Fibroblast of pulmonary artery (primary cell): Measurements from ENCODE around the gene SPATS2L.

Experiments used
- DNase-seq: peaks from one replicate; pipeline ENCODE4 v3.0.0-alpha.2; 2010; ENCODE audit warnings: low read depth
- H3K4me3 ChIP-seq: replicated peaks from 2 replicates; pipeline ENCODE4 v1.5.1; 2011; ENCODE audit warnings: low read depth, mild to moderate bottlenecking, control low read depth, low read length, moderate library complexity
- CTCF ChIP-seq: IDR thresholded peaks from 2 replicates; pipeline ENCODE4 v1.5.1; 2011; ENCODE audit warnings: mild to moderate bottlenecking, control low read depth, low read length, inconsistent platforms; ENCODE audit errors: missing control alignments

The SPATS2L gene

DNA sequence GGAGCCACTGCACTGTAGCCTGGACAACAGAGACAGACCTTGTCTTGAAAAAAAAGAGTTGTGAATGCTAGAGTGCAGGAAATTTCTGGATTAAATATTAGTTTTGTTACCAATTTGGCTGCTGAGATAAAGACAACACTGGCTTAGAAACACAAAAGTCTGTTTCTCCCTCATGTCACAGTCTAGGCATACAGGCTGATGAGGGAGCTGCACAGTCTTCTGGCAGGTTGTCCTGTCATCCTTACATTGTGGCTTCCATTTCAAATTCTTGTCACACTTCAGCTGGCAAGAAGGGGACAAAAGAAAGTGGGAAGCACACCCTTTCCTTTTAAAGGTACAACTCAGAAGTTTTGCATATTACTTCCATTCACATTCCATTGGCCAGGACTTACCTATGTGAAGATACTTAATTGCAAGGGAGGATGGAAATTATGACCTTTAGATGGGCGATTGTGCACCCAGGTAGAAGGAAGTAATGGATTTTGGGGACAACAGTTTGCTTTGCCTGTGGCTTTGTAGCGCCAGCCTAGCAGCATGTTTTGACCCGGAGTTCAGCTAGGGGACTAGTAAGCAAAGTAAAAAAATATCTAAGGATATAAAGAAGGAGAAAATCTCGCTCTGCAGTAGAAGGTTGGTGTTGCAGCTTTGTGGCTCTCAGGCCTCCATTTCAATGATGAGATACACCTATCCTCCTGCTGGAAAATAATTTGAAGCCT, 55.9 kb downstream of the SPATS2L start:
- TF ChIP-seq CTCF: no peak
- no peak overlapping the region for H3K4me3 ChIP-seq
- DNase-seq: no peak

GRCh38 chr2:200363279-200363678, 56.8 kb downstream of the SPATS2L start:
- no peak for TF ChIP-seq CTCF
- DNase-seq: no peak
- no peak overlapping the region for H3K4me3 ChIP-seq

DNA sequence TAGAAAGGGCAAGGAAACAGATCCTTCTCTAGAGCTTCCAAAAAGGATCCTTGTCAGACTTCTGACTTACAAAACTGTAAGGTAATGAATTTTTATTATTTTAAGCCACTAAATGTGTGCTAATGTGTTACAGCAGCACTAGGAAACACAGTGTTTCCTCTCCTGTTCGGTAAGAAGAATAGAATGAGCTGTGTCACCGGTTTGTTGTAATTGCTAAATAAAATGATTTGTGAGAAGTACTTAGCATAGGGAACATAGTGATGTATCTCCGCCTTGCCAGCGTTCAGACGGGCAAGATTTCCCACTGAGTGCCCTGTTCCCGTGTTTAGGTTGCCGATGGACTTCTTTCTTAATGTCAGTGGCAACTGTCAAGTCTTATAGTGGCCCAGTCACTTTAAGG, 57.6 kb downstream of the SPATS2L start:
- no peak for TF ChIP-seq CTCF
- DNase-seq: no peak
- no peak overlapping the region for H3K4me3 ChIP-seq

GRCh38 chr2:200364620-200365019, 58.1 kb downstream of the SPATS2L start:
- no peak overlapping the region for H3K4me3 ChIP-seq
- no peak for TF ChIP-seq CTCF
- no peak for DNase-seq

GRCh38 chr2:200365209-200365608, 58.7 kb downstream of the SPATS2L start:
- TF ChIP-seq CTCF: no peak
- DNase-seq: no peak

DNA sequence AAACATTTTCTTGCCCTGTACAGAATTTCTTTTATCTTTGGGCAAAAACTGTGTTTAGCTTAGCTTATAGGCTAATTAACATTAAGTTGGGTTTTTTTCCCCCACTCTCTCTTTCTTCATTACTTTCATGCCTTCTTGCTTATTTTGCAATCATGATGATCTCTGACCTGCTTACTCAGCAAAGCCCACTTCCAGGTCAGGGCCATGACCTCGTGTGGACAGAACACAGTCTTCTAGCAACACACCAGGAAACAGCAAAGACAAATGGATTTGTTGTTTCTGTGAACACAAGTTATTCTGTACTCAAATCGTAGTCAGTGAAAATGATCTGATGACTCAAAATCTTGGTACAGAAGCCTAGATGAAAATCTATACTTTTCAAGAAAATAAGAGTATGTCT, 60.7 kb downstream of the SPATS2L start:
- no peak for TF ChIP-seq CTCF
- peak; percentile 38 for DNase-seq
- no peak overlapping the region for H3K4me3 ChIP-seq

More at GRCh38 chr2:200365209-200365608, 58.7 kb downstream of the SPATS2L start:
- no peak overlapping the region for H3K4me3 ChIP-seq

GRCh38 chr2:200369886-200370285, 63.4 kb downstream of the SPATS2L start:
- no peak for DNase-seq
- TF ChIP-seq CTCF: no peak
- H3K4me3 ChIP-seq: no peak overlapping the region
